ENCODE measurements around the gene CHL1.

The CHL1 gene

GRCh38 chr3:274927-275326 is 78.4 kb downstream of the CHL1 start:
- no peak for TF ChIP-seq TAF1 (IDR thresholded peaks at IDR 0.05; ENCODE audit: low read depth, low read length)
- FAIRE-seq (no peak), DNase-seq (ENCODE audit: insufficient read length, low spot score) (no peak)

GRCh38 chr3:277873-278272 is 81.3 kb downstream of the CHL1 start:
- no peak for DNase-seq (ENCODE audit: insufficient read length, low spot score)
- peak; percentile 16 for FAIRE-seq
- TF ChIP-seq PAX5 (IDR thresholded peaks at IDR 0.05; ENCODE audit: insufficient read depth, low read length, severe bottlenecking) (no peak), POLR2A (IDR thresholded peaks at IDR 0.05; ENCODE audit: low read depth, low read length) (no peak), SPI1 (IDR thresholded peaks at IDR 0.05; ENCODE audit: low read depth, low read length) (peak; percentile 35), TAF1 (IDR thresholded peaks at IDR 0.05; ENCODE audit: low read depth, low read length) (no peak)

- peak; percentile 87 for FAIRE-seq
Measured at GRCh38 chr3:278300-279064, 81.9 kb downstream of the CHL1 start.

GRCh38 chr3:279325-279724 is 82.8 kb downstream of the CHL1 start:
- no peak for TF ChIP-seq POU2F2 (IDR thresholded peaks at IDR 0.05; ENCODE audit: low read depth, low read length)
- TF ChIP-seq POLR2A (IDR thresholded peaks at IDR 0.05; ENCODE audit: low read depth, low read length), result no peak
- TF ChIP-seq TAF1 (IDR thresholded peaks at IDR 0.05; ENCODE audit: low read depth, low read length), result no peak
- no peak for TF ChIP-seq POLR2AphosphoS5 (IDR thresholded peaks at IDR 0.05; ENCODE audit: low read depth, low read length)
- no peak for TF ChIP-seq SPI1 (IDR thresholded peaks at IDR 0.05; ENCODE audit: low read depth, low read length)
- TF ChIP-seq PAX5 (IDR thresholded peaks at IDR 0.05; ENCODE audit: insufficient read depth, low read length, severe bottlenecking), result no peak
- DNase-seq (ENCODE audit: insufficient read length, low spot score) (no peak), FAIRE-seq (no peak)

More at GRCh38 chr3:278300-279064, 81.9 kb downstream of the CHL1 start:
- TF ChIP-seq POLR2AphosphoS5 (IDR thresholded peaks at IDR 0.05; ENCODE audit: low read depth, low read length) (no peak), POU2F2 (IDR thresholded peaks at IDR 0.05; ENCODE audit: low read depth, low read length) (no peak), SPI1 (IDR thresholded peaks at IDR 0.05; ENCODE audit: low read depth, low read length) (peak; percentile 61), POLR2A (IDR thresholded peaks at IDR 0.05; ENCODE audit: low read depth, low read length) (no peak), PAX5 (IDR thresholded peaks at IDR 0.05; ENCODE audit: insufficient read depth, low read length, severe bottlenecking) (peak; percentile 74), TAF1 (IDR thresholded peaks at IDR 0.05; ENCODE audit: low read depth, low read length) (no peak)
- peak; percentile 5 for DNase-seq (ENCODE audit: insufficient read length, low spot score)

- DNase-seq (ENCODE audit: insufficient read length, low spot score) (no peak), FAIRE-seq (no peak)
- TF ChIP-seq POLR2A (IDR thresholded peaks at IDR 0.05; ENCODE audit: low read depth, low read length) (no peak), POU2F2 (IDR thresholded peaks at IDR 0.05; ENCODE audit: low read depth, low read length) (no peak)
Measured at GRCh38 chr3:280681-281080, 84.1 kb downstream of the CHL1 start.

- FAIRE-seq, result no peak
- TF ChIP-seq TAF1 (IDR thresholded peaks at IDR 0.05; ENCODE audit: low read depth, low read length) (no peak), POLR2A (IDR thresholded peaks at IDR 0.05; ENCODE audit: low read depth, low read length) (no peak)
- no peak for DNase-seq (ENCODE audit: insufficient read length, low spot score)
Measured at GRCh38 chr3:284322-284721, 87.8 kb downstream of the CHL1 start.

GRCh38 chr3:288417-288816 is 91.9 kb downstream of the CHL1 start:
- DNase-seq (ENCODE audit: insufficient read length, low spot score) (no peak), FAIRE-seq (peak; percentile 43)
- TF ChIP-seq POLR2A (IDR thresholded peaks at IDR 0.05; ENCODE audit: low read depth, low read length) (no peak), SPI1 (IDR thresholded peaks at IDR 0.05; ENCODE audit: low read depth, low read length) (no peak), TAF1 (IDR thresholded peaks at IDR 0.05; ENCODE audit: low read depth, low read length) (no peak), POLR2AphosphoS5 (IDR thresholded peaks at IDR 0.05; ENCODE audit: low read depth, low read length) (no peak), POU2F2 (IDR thresholded peaks at IDR 0.05; ENCODE audit: low read depth, low read length) (no peak), PAX5 (IDR thresholded peaks at IDR 0.05; ENCODE audit: insufficient read depth, low read length, severe bottlenecking) (no peak)

- DNase-seq (ENCODE audit: insufficient read length, low spot score) (no peak), FAIRE-seq (no peak)
- TF ChIP-seq PAX5 (IDR thresholded peaks at IDR 0.05; ENCODE audit: insufficient read depth, low read length, severe bottlenecking) (no peak), POLR2A (IDR thresholded peaks at IDR 0.05; ENCODE audit: low read depth, low read length) (no peak), POU2F2 (IDR thresholded peaks at IDR 0.05; ENCODE audit: low read depth, low read length) (no peak)
Measured at GRCh38 chr3:291028-291427, 94.5 kb downstream of the CHL1 start.

GRCh38 chr3:291646-292436 is 95.3 kb downstream of the CHL1 start:
- TF ChIP-seq PAX5 (IDR thresholded peaks at IDR 0.05; ENCODE audit: insufficient read depth, low read length, severe bottlenecking), result no peak
- TF ChIP-seq POLR2AphosphoS5 (IDR thresholded peaks at IDR 0.05; ENCODE audit: low read depth, low read length), result no peak
- no peak for TF ChIP-seq TAF1 (IDR thresholded peaks at IDR 0.05; ENCODE audit: low read depth, low read length)
- no peak for TF ChIP-seq SPI1 (IDR thresholded peaks at IDR 0.05; ENCODE audit: low read depth, low read length)
- no peak for TF ChIP-seq POLR2A (IDR thresholded peaks at IDR 0.05; ENCODE audit: low read depth, low read length)
- TF ChIP-seq POU2F2 (IDR thresholded peaks at IDR 0.05; ENCODE audit: low read depth, low read length), result no peak
- DNase-seq (ENCODE audit: insufficient read length, low spot score) (no peak), FAIRE-seq (no peak)

- no peak for DNase-seq (ENCODE audit: insufficient read length, low spot score)
- TF ChIP-seq TAF1 (IDR thresholded peaks at IDR 0.05; ENCODE audit: low read depth, low read length), result no peak
- TF ChIP-seq POU2F2 (IDR thresholded peaks at IDR 0.05; ENCODE audit: low read depth, low read length), result no peak
- TF ChIP-seq POLR2A (IDR thresholded peaks at IDR 0.05; ENCODE audit: low read depth, low read length), result no peak
- no peak for TF ChIP-seq SPI1 (IDR thresholded peaks at IDR 0.05; ENCODE audit: low read depth, low read length)
- no peak for TF ChIP-seq POLR2AphosphoS5 (IDR thresholded peaks at IDR 0.05; ENCODE audit: low read depth, low read length)
- no peak for TF ChIP-seq PAX5 (IDR thresholded peaks at IDR 0.05; ENCODE audit: insufficient read depth, low read length, severe bottlenecking)
- FAIRE-seq, result no peak
Measured at GRCh38 chr3:294096-294495, 97.5 kb downstream of the CHL1 start.

Measured in GM12891 (cell line).